Stimulated activated CD4-positive, alpha-beta T cell treated with anti-CD3 and anti-CD28 coated beads, Interleukin-1b, Interleukin-23, amount 100 ng/mL, for 48 hours (primary cell): ENCODE measurements around the gene ARFIP2.
A peak's percentile ranks its signal among the peaks of the same experiment; 100 is the strongest.

ENCODE experiments used
- DNase-seq: peaks from one replicate; pipeline ENCODE4 v3.0.0-alpha.2; 2020

Gene ARFIP2

GRCh38 chr11:6481924-6482275 is 769 bp upstream of the ARFIP2 start:
- DNase-seq, result peak; percentile 11

- DNase-seq, result no peak
These were observed 724 bp downstream of the ARFIP2 start for GRCh38 chr11:6480299-6480914.

GRCh38 chr11:6476571-6476970 is 4.6 kb downstream of the ARFIP2 start:
- DNase-seq, result no peak

GRCh38 chr11:6475936-6476335 is 5.2 kb downstream of the ARFIP2 start:
- DNase-seq, result no peak

GRCh38 chr11:6474806-6475500 is 6.2 kb downstream of the ARFIP2 start:
- no peak for DNase-seq

GRCh38 chr11:6474413-6474792 is 6.7 kb downstream of the ARFIP2 start:
- DNase-seq, result no peak

- DNase-seq, result peak; percentile 44
These were observed 7.4 kb downstream of the ARFIP2 start, which contains the start of gene TRIM3 for GRCh38 chr11:6473451-6474412. TSS of gene TRIM3 (minus strand) at chr11:6473941. CDS start at chr11:6465695, 8,246 bp downstream.

- no peak for DNase-seq
These were observed 8.2 kb downstream of the ARFIP2 start for GRCh38 chr11:6472934-6473333.

- DNase-seq, result no peak
These were observed 11.5 kb downstream of the ARFIP2 start for GRCh38 chr11:6469599-6469998.

GRCh38 chr11:6468712-6469495 is 12.2 kb downstream of the ARFIP2 start:
- DNase-seq, result peak; percentile 10

- no peak for DNase-seq
These were observed 22.1 kb downstream of the ARFIP2 start for GRCh38 chr11:6459099-6459450.

GRCh38 chr11:6458352-6459098 is 22.6 kb downstream of the ARFIP2 start:
- DNase-seq, result no peak

GRCh38 chr11:6457581-6458320 is 23.4 kb downstream of the ARFIP2 start:
- DNase-seq, result no peak

- DNase-seq, result no peak
These were observed 24.6 kb downstream of the ARFIP2 start for GRCh38 chr11:6456361-6457073.

- DNase-seq, result no peak
These were observed 26.1 kb downstream of the ARFIP2 start for GRCh38 chr11:6455070-6455469.

GRCh38 chr11:6453152-6453551 is 28.0 kb downstream of the ARFIP2 start:
- DNase-seq, result no peak

GRCh38 chr11:6452219-6452618 is 28.9 kb downstream of the ARFIP2 start:
- no peak for DNase-seq

- DNase-seq, result no peak
These were observed 32.6 kb downstream of the ARFIP2 start for GRCh38 chr11:6448574-6448973.

GRCh38 chr11:6443269-6444003 is 37.7 kb downstream of the ARFIP2 start:
- peak; percentile 46 for DNase-seq

- DNase-seq, result no peak
These were observed 38.7 kb downstream of the ARFIP2 start for GRCh38 chr11:6442441-6442840.
